ENCODE results near the gene SMIM17.

The SMIM17 gene

DNA sequence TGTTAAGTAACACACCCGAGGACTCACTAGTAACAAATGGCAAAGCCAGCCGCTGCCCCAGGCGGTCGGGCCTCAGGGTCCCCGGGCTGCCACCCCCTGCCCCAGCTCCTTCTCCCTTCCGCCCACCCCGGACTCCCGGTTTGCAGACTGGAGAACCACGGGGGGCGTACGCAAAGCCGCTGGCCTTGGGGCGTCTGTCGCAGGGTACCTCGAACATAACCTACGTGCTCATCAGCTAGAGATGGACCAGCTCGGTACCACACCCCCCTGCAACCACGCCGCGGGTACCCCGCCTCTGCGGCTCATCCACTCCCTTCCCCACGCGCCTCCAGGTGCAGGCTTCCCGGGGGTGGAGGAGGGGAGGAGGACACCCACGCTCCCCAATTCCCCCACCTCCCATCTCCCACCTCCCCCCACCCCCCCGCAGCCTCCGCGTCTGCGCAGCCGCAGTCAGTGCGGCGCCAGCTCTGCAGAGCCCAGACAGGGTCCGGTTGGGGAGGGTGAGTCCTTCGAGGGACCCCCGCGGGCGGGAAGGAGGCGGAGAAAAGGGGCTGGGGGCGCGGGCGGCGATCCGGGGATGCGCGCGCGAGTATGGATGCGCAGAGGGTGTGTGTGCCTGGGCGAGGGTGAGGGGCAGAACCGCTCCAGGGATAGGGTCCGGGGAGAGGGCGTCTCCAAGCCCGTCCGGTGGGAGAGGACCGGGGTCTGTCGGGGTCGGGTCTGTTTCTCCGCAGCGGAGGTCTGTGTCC, at the start of gene SMIM17:
TSS of gene SMIM17 (plus strand) at position 449 of the 749 bp plus-strand sequence. CDS start 2,509 bp downstream, outside the sequence.
- no peak for DNase-seq

DNA sequence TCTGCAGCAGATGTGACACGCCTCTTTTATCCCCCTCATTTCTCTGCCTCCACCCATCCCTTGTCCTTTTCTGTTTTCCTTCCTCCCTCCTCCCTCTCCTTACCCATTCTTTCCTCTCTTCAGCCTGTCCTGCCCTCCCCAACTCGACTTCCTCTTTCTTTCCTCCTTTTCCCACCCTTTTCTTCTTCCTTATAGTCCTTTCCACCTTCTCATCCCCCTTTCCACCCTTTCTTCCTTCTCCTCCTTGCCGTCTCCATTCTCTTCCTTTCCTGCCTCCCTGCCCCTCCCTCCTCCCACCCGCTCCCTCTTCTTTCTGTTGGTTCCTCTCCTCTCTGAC, 48.5 kb upstream of the SMIM17 start:
- no peak for DNase-seq

DNA sequence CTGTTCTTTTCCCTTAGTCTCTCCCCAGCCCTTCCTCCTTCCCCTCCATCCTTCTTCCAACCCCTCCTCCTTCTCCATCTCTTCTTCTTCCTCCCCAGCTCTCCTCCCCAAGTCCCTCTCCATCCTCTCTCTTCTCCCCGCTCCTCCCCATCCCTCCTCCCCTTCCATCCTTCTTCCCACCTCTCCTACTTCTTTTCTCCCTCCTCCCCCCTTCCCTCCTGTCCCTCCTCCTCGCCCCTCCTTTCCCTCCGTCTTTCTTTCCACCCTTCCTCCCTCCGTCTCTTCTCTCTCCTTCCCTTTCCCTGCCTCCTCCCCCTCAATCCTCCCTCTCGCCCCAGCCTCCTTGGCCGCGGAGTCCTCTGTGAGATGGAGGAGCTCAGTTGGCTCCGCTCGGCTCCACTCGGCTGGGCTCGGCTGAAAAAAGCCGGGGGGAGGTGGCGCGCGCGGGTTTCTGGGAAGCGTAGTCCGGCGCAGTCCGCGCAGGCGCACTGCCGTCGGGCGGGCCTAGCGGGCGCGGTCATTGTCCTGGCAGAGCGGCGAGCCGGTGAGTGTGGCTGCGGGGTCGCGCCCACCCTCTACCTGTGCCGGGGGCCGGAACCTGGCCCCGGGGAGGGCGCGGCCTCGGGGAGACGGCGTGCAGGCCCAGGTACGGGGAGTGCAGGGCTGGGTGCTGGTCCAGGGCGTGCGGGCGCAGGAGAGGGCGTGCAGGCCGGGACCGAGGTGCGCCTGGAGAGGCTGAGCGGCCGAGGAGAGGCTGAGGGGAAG, 48.0 kb upstream of the SMIM17 start, which contains the start of gene ZNF71:
TSS of gene ZNF71 (plus strand) at position 520 of the 765 bp plus-strand sequence. CDS start 6,257 bp downstream, outside the sequence.
- DNase-seq: peak; percentile 86

DNA sequence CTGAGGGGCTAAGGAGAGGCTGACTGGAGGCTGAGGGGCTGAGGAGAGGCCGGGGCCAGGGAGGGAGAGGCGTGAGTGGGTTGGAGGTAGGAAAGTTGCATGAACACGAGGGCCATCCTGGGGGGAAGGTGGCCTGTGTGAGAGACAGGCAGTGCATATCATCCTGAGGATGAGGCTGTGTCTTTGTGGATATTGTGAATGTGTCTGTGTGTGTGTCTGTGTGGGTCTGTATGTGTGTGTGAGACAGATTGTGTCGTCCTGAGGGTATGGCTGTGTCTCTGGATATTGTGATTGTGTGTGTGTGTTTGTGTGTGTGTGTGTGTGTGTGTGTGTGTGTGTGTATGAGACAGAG, 47.4 kb upstream of the SMIM17 start:
- no peak for DNase-seq

DNA sequence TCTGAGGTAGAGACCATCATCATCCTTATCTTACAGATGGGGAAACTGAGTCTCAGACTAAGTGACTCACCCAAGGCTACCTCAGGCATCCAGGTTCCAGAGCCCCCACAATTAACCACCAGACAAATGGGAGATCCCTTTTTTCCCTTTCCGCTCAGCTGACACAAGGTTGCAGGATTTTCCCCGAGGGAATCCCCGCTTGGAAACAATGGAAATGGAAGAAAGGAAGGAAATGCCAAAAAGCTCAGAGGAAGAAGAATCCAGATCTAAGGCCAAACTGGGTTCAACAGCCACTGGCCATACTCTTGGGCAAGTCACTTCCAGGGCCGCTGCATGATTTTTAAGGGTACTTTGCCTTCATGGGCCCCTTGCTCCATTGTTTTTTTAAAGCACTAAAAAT, 46.3 kb upstream of the SMIM17 start:
- DNase-seq: no peak

DNA sequence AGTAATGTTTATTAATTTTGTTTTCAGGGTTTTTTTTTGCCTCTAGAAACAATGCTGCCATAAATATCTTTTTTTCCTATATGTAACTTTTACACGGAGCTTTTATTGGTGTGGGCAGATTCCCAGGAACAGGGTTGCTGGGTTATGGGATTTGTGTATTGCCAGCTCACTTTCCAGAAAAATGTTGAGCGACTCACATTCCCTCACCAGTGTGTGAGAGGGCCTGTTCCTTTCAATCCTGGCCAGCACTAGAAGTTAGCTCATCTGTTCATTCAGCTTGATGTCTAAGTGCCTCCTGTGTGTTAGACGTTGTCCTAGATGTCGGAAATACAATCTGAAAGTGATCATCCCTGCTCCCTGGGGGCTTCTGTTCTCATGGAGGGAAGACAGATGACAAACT, 45.3 kb upstream of the SMIM17 start:
- no peak for DNase-seq

DNA sequence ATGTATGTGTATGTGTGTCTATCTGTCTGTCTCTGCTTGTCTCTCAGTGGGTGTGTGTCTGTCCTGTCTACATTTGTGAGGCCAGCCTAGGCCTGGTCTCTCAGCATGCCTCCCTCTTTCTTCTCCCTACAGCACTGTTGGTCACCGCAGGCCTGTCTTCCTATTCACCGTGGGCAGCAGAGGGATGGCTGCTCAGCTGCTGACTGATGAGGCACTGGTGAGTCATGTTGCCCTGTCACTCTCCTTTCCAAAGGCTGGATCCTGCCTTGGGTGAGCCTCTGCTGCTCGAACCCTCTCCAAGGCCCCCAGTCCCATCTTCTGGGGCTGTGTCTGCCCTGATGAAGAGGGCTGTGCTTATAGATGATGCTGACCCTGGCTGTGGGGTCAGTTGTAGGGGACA, 41.6 kb upstream of the SMIM17 start:
- no peak for DNase-seq

DNA sequence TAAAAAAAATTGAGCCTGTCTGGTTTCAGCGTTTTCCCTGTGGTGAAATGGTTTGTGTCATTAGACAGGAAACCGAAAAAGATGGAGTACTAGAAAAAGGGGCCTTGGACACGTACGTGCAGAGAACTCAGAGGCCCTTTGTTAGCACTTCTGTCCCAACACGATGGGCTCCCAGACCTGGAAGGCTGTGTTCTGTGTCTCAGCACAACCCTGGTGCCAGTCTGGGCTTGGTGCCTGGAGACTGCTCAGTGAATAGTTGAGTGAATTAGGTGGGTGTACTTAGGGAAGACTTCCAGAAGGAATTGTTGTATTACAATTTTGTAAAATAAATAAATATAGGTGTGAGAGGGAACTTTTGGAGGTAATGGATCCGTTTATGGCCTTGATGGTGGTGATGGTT, 39.1 kb upstream of the SMIM17 start:
- DNase-seq: no peak

DNA sequence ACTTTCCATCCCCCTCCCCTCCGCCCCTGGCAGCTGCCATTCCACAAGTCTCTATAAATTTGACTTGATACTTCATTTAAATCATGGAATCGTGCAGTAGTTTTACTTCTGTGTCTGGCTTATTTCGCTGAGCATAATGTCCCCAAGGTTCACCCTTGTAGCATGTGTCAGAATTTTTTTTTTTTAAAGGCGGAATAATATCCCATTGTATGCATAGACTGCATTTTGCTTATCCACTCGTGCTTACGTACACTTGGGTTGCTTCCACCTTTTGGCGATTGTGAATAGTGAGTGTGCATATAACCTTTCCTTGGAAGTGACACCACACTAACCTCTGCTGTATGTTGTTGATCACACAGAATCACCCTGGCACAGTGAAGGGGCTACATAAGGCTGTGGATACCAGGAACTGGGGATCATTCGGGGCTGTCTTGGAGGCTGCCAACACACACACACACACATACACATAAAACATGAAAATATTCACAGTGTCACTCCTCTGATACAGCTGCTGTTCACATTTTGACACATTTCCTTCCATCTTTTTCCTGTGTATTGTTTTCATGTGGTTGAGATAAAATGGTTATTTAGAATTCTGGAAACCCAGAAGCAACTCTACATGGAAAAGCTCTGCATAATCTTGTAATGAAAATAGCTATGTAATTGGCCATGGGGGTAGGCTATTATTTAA, 34.5 kb upstream of the SMIM17 start:
- DNase-seq: no peak

DNA sequence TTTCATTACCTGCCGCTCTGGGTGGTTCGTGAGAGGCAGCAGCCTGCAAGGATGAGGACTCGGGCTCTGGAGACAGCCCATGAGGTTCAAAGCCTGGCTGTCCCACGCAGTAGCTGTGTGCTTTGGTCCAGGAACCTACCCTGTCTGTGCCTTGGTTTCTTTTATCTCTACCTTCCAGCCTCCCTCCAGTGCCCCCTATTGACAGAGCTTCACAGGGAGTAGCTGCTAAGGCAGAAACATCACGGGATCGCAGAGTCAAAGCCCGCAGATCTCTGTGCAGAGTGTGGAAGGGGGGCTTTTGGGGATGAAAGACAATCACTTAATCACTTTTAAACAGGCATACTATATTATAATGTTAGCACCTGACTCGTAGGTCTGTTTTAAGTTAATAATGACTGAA, 31.7 kb upstream of the SMIM17 start:
- no peak for DNase-seq

DNA sequence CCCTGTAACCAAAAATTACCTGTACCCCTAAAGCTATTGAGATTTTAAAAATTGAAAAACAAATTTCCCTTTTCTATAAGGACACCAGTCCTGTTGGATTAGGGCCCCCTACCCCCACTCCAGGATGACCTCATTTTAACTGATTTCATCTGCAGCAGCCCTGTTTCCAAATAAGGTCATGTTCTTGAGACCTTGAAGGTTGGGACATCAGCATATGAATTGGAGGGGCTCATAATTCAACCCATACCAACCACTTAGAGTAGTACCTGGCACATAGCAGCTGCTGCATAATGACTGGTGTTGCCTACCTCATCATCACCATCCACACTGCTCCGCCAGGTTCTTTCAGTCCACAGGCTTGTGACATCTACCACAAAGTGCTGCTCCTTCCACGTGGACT, 30.2 kb upstream of the SMIM17 start:
- DNase-seq: no peak

DNA sequence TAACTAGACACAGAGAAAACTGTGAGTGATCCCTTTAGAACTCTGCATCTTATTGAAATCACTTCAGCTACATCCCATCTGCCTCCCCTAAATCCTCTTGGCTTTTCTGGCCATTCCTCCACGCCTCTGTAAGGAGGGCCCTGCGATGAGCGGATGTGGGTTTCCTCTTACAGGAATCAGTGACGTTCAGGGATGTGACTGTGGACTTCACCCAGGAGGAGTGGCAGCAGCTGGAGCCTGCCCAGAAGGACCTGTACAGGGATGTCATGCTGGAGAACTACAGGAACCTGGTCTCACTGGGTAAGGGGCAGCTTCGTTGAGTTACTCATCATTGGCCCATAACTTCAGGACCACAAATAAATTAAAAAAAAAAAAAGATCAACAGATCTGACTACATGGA, 29.3 kb upstream of the SMIM17 start:
- no peak for DNase-seq

DNA sequence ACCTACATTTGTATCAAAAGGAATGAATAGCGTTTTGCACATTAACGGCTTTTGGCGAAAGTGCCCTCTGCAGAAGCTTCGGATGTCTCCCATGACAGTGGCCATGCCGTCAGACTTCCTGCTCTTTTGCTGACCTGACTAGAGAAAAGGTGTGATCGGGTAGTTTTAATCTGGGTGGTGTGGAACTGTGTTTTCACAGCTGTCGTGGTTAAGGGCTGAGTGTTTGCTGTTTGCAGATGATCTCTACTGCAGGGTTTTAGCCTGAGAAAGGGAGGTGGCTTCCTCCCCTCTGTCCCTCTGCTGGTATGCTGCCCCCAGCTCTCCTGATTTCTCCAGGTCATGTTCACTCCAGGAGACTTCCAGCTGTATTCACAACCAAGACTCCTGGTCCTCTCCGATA, 25.4 kb upstream of the SMIM17 start:
- no peak for DNase-seq

DNA sequence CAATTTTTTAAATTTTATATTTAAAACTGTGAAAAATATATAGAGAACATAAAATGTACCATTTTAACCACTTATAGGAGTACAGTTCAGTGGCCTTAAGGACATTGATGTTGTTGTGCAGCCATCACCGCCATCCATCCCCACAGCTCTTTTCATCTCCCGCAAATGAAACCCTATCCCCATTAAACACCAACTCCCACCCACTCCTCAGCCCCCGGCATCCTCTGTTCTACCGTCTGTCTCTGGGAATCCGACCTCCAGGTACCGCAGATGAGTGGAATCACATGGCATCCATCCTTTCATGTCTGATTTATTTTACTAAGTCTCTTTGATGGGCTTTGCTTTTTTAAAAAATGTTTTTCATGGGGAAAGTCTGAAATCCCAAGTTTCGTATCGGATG, 23.8 kb upstream of the SMIM17 start:
- no peak for DNase-seq

DNA sequence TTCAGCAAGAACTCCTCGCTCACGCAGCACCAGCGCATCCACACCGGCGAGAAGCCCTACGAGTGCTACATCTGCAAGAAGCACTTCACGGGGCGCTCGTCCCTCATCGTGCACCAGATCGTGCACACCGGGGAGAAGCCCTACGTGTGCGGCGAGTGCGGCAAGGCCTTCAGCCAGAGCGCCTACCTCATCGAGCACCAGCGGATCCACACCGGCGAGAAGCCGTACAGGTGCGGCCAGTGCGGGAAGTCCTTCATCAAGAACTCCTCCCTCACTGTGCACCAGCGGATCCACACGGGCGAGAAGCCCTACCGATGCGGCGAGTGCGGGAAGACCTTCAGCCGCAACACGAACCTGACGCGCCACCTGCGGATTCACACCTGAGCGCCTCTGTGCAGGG, 20.6 kb upstream of the SMIM17 start:
- no peak for DNase-seq

DNA sequence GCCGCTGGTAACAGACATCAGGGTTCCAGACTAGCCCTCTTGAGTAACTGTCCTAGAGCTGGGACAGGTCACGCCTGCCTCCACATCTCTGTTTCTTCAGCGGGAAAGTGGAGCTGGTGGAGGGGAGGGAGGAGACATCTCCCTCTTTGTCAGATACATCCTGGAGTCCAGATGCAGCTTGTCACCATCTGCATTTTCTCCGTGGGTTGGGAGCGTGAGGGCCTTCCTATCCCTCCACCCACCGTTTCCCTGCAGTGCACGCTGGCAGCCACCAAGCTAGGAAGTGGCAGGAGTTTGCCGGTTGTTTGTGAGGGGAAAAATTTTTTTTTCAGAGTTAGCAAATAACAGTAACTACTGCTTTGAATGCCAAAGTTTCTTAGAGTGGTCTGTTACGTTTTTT, 20.0 kb upstream of the SMIM17 start:
- DNase-seq: no peak

DNA sequence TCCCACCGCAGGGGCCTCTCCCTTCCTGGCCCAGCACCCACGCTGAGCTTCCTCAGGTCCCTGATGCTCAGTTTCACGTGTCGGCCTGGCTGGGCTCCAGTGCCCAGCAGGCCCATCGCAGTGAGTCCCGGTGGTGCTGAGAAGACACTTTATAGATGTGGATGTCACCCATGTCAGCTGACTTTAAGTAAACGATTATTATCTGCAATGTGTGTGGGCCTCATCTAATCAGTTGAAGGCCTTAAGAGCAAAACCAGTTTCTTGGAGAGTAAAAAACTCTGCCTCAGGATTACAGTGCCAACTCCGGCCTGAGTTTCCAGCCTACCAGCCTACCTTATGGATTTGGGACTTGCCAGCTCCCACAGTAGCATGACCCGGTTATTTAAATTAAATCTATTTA, 17.3 kb upstream of the SMIM17 start:
- DNase-seq: no peak

DNA sequence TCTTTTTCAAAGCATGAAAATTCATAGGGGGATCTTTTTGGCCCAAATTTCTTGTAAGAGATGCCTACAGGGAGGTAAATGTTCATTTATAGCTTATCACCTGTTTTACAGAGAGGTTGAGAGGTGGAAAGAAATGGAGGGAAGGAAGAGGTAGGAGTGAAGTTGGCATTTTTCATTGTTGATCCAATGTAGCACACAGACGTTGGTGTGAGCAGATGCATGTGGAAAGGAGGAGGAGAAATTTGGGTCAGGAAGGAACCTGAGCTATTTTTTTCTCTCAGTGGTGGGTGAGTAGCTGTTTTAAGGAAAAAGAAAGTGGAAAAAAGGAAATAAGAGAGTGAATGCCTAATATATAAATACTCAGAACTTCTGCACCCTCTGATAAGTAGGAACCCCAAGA, 9.9 kb upstream of the SMIM17 start:
- no peak for DNase-seq

DNA sequence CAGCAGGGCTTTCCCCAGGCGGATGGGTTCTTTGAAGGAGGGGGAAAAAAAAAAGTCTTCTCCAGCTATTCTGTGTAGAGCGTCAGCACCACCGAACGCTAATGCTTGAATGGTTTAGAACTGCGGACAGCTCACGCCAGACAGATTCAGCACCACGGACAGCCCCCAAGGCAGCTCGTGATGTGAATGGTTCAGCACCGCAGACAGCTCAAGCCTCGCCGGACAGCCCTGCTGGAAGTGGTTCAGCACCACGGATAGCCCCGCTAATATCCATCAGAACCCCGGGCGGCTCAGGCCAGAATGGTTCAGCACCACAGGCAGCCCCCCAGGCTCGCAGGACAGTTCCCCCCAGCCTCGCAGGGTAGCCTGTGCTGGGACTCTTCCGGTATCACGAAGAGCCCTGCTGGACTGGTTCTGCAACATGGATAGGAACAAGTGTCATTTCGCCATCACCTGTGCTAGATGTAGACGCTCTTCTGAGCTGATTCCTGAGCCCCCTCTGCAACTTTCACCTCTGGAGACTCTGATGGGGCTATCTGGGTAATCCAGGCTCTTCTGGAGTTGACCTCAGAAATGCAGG, 4.9 kb upstream of the SMIM17 start:
- no peak for DNase-seq

DNA sequence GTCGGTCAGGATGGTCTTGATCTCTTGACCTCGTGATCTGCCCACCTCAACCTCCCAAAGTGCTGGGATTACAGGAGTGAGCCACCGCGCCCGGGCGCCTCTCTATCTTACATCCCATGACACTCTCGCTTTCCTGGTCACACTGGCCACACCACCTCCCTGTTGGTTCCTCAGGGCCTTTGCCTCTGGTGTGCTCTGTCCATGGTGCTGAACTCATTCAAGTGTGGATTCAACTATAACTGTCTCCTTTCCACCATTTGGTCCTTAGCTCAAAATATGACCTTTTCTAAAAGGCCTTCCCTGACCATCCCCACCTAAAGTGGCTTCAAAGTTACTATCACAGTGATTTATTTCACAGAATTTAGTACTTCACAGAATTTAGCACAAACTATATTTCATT, 3.7 kb upstream of the SMIM17 start:
- no peak for DNase-seq

DNA sequence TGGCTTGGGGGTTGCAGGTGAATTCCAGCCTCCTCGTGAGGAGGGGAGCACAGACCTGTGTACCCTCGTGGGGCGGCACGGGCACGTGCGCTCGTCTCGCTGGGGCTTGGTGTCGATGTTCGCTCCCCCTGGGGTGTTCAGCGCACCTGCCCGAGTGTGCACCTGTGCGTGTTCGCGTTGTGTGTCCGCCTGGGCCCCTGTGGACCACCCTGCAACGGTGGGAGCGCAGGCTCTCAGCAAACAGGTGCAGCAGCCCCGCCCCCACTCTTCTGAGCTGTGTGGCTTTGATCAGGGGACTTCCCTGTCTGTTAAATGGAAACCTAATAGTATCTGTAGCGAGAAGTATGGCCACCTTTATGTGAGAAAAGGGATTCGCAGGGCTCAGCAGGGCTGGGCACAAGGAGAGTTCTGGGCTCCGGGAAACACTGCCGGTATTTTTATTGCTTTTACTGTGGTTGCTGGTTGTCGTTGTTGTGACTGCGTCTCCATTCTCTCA, 549 bp downstream of the SMIM17 start:
- no peak for DNase-seq

DNA sequence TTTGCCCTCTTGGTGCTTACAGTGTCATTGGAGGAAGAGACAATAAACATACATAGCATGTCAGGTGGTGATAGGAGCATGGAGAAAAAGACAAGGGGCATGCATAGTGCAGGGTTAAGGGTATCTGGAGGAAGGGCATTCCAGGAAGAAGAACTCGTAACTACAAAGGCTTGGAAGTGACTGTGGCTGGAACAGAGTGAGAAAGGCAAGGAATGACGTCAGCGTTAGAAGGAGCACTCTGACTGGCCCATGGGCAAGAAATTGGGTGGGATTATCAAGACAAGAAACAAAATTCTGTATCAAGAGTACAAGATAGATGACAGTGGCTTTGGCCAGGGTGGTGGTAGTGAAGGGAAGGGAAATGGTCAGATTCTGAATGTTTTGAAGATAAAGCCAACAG, 11.2 kb downstream of the SMIM17 start:
- no peak for DNase-seq

DNA sequence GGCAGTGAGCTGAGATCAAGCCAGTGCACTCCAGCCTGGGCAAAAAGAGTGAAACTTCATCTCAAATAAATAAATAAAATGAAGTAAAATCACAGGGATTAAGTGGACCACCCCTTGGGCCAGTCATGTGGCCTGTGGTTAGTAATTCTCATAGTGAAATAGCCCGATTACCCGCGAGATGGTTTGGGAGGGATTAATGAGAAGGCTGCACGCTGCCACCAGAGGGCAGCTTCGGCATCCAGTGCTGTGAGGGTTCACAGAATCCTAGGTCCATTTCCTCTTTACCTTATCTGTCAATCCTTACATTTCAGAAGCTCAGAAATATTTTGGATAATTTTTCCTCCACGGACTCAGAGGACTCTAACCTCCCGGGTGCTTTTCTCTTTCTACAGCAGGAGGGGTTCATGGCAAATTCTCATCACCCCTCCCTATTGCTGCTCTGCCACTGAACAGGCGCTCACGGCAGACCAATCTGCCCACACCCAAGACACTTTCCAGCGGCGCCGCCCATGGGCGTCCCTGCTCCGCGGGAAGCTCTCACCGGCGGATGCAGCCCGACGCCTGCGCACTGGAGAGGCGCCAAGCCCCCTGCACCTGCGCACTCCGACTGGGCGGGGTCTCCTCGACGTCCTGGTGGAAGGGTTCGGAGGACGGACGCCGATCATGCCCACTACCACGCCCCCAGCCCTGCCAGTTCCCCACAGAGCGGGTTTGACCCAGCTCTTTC, 17.6 kb downstream of the SMIM17 start:
- DNase-seq: no peak

All from NCI-H1436 (cell line).